Ishikawa (cell line): ENCODE results near the gene LYSMD4.

Source experiments
- CEBPB ChIP-seq: IDR thresholded peaks from 2 replicates; pipeline ENCODE4 v1.6.1; 2012
- CREB1 ChIP-seq: IDR thresholded peaks from 2 replicates; pipeline ENCODE4 v1.6.1; 2012; ENCODE audit warnings: low read depth
- EGR1 ChIP-seq: IDR thresholded peaks from 2 replicates; pipeline ENCODE4 v1.6.1; 2012
- EP300 ChIP-seq: IDR thresholded peaks from 2 replicates; pipeline ENCODE4 v1.6.1; 2012; ENCODE audit warnings: borderline replicate concordance
- FOXM1 ChIP-seq: IDR thresholded peaks from 2 replicates; pipeline ENCODE4 v1.6.1; 2012; ENCODE audit warnings: low read depth, borderline replicate concordance
- NFIC ChIP-seq: IDR thresholded peaks from 2 replicates; pipeline ENCODE4 v1.6.1; 2012
- RAD21 ChIP-seq: IDR thresholded peaks from 2 replicates; pipeline ENCODE4 v1.6.1; 2012; ENCODE audit warnings: low read depth
- TAF1 ChIP-seq: IDR thresholded peaks from 2 replicates; pipeline ENCODE4 v1.6.1; 2012; ENCODE audit warnings: low read depth, mild to moderate bottlenecking
- TCF12 ChIP-seq: IDR thresholded peaks from 2 replicates; pipeline ENCODE4 v1.6.1; 2012; ENCODE audit warnings: low read depth
- TEAD4 ChIP-seq: IDR thresholded peaks from 2 replicates; pipeline ENCODE4 v1.6.1; 2012
- YY1 ChIP-seq: IDR thresholded peaks from 2 replicates; pipeline ENCODE4 v1.6.1; 2012; ENCODE audit warnings: low read depth
- ZBTB7A ChIP-seq: IDR thresholded peaks from 2 replicates; pipeline ENCODE4 v1.6.1; 2012; ENCODE audit warnings: low read depth
- TF ChIP-seq, protein P1 (sequence below): IDR thresholded peaks from 2 replicates; pipeline ENCODE4 v1.6.1; 2012
- TF ChIP-seq, protein P2 (sequence below): IDR thresholded peaks from 2 replicates; pipeline ENCODE4 v1.6.1; 2012
- TF ChIP-seq, protein P3 (sequence below): IDR thresholded peaks from 2 replicates; pipeline ENCODE4 v1.6.1; 2012; ENCODE audit warnings: low read depth, mild to moderate bottlenecking

Gene LYSMD4

DNA sequence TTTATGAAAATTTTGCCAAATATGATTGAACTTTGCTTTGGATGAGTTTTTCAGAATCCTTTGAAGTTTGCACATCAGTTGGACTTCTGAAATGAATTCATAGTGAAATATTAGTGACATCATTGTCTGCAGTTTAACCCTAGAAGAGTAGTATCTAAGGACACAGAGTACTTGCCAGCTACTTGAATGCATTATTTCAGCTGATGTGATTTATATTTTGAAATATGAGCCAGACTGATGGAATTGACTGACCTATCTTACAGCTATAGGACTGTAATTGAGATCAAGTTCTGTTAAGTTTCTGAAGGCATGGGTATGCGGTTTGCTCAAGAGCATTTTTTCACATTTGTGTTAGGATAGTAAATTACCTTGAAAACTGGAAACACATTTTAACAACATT lies 51.2 kb downstream of the LYSMD4 start:
- TF ChIP-seq CREB1: no peak
- TF ChIP-seq ZBTB7A: no peak
- no peak for TF ChIP-seq CEBPB
- no peak for TF ChIP-seq EGR1
- TF ChIP-seq, protein P1, sequence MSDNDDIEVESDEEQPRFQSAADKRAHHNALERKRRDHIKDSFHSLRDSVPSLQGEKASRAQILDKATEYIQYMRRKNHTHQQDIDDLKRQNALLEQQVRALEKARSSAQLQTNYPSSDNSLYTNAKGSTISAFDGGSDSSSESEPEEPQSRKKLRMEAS: no peak
- TF ChIP-seq, protein P2, sequence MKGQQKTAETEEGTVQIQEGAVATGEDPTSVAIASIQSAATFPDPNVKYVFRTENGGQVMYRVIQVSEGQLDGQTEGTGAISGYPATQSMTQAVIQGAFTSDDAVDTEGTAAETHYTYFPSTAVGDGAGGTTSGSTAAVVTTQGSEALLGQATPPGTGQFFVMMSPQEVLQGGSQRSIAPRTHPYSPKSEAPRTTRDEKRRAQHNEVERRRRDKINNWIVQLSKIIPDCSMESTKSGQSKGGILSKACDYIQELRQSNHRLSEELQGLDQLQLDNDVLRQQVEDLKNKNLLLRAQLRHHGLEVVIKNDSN: no peak
- TF ChIP-seq TCF12: no peak
- TF ChIP-seq NFIC: no peak
- no peak for TF ChIP-seq EP300
- no peak for TF ChIP-seq YY1
- TF ChIP-seq TAF1: no peak
- TF ChIP-seq, protein P3, sequence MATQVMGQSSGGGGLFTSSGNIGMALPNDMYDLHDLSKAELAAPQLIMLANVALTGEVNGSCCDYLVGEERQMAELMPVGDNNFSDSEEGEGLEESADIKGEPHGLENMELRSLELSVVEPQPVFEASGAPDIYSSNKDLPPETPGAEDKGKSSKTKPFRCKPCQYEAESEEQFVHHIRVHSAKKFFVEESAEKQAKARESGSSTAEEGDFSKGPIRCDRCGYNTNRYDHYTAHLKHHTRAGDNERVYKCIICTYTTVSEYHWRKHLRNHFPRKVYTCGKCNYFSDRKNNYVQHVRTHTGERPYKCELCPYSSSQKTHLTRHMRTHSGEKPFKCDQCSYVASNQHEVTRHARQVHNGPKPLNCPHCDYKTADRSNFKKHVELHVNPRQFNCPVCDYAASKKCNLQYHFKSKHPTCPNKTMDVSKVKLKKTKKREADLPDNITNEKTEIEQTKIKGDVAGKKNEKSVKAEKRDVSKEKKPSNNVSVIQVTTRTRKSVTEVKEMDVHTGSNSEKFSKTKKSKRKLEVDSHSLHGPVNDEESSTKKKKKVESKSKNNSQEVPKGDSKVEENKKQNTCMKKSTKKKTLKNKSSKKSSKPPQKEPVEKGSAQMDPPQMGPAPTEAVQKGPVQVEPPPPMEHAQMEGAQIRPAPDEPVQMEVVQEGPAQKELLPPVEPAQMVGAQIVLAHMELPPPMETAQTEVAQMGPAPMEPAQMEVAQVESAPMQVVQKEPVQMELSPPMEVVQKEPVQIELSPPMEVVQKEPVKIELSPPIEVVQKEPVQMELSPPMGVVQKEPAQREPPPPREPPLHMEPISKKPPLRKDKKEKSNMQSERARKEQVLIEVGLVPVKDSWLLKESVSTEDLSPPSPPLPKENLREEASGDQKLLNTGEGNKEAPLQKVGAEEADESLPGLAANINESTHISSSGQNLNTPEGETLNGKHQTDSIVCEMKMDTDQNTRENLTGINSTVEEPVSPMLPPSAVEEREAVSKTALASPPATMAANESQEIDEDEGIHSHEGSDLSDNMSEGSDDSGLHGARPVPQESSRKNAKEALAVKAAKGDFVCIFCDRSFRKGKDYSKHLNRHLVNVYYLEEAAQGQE: no peak
- TF ChIP-seq TEAD4: no peak
- TF ChIP-seq FOXM1: no peak
- no peak for TF ChIP-seq RAD21

DNA sequence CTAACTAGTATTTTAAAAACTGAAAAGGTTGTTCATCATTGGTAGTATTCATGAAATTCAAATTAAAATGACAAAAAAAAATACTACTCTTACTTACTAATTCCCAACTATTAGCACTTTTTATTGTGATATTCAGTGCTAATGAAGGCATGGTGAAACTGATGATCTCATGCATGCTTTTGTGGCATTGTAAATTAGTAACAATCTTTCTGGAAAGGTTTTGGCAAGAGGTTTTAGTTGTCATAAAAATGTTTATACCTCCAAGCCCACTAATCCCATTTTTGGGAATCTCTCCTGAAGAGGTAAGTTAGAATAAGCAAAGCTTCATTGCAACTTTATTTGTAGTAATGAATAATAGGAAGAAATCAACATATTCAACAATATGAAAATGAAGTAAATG lies 53.0 kb downstream of the LYSMD4 start:
- TF ChIP-seq, protein P3: no peak
- no peak for TF ChIP-seq EP300
- TF ChIP-seq CEBPB: no peak
- no peak for TF ChIP-seq TEAD4
- no peak for TF ChIP-seq NFIC
- TF ChIP-seq, protein P2: no peak

DNA sequence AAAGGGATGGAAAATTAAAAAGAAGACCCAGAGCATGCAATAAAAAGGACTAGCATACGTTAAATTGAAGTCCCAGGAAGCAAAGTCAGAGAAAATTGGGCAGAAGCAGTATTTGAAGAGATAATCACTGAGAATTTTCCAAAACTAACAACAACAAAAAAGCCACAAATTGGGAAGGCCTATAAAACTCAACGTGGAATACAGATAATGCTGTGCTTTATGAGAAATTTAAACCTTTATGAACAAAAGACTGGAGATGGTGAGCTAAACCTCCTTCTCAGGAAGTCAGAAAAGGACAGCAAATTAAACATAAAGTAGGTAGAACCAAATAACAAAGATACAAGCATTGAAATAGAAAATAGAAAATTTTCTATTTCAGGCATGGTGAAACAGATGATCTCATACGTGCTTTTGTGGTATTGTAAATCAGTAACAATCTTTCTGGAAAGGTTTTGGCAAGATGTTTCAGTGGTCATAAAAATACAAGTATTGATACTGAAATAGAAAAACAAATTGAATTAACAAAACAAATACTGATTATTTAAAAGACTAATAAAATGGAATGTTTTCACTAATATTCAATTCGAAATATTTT lies 55.6 kb downstream of the LYSMD4 start:
- no peak for TF ChIP-seq NFIC
- TF ChIP-seq CREB1: no peak
- no peak for TF ChIP-seq RAD21
- no peak for TF ChIP-seq EGR1
- TF ChIP-seq, protein P3: no peak
- no peak for TF ChIP-seq TEAD4
